Endothelial cell of umbilical vein (primary cell): ENCODE measurements around the gene MAEA. TPM values are rescaled to one million over a fixed set of nuclear protein-coding genes. Genes with fewer than 3 reads are reported as not detected.

Experiments used
- BruUV-seq: library from RNA; stranded (reverse); fragments of 400-500 nt; replicated peaks from 2 replicates; lab custom pipeline; 2021; lab: Mats Ljungman, UMichigan
- CTCF ChIA-PET: fragments of 300-600, 350-600 bp; sonication (Branson Sonifier 250); formaldehyde crosslinking; loops from one replicate; lab custom pipeline; 2021; ENCODE audit warnings: antibody characterized with exemption, inconsistent platforms; lab: Charles Lee
- POLR2A ChIA-PET: fragments of 300-600, 350-600 bp; sonication (Branson Sonifier 250); formaldehyde crosslinking; loops from one replicate; lab custom pipeline; 2021; ENCODE audit warnings: antibody characterized with exemption, inconsistent platforms; lab: Charles Lee
- DNase-seq: peaks from one replicate; pipeline ENCODE4 v3.0.0-alpha.2; 2011; ENCODE audit warnings: low read depth, low spot score
- FAIRE-seq: peaks from 2 replicates; lab custom pipeline; 2011; peaks lifted over from hg19 to GRCh38; lab: Jason Lieb, UNC
- H2AFZ ChIP-seq: 2 replicates; pipeline ENCODE4 v1.6.0; 2012; ENCODE audit warnings: low read depth, low read length, control low read depth, inconsistent platforms
- H3K27ac ChIP-seq: 2 replicates; pipeline ENCODE4 v1.5.1; 2011; ENCODE audit warnings: low read depth, mild to moderate bottlenecking, control low read depth, low read length, moderate library complexity; ENCODE audit not compliant: insufficient read depth
- H3K27me3 ChIP-seq, 2 experiments: 2 replicates each; pipeline versions ENCODE4 v1.6.0 to v1.6.1; 2011; ENCODE audit warnings: low read length in 2 of 2, mixed read lengths in 1 of 2; ENCODE audit not compliant: control insufficient read depth in 2 of 2, insufficient read depth in 2 of 2
- H3K36me3 ChIP-seq, 2 experiments: 2 replicates in 1 of 2; 3 replicates in 1 of 2; pipeline ENCODE4 v1.5.1; 2011; ENCODE audit warnings: low read length in 2 of 2, mild to moderate bottlenecking in 1 of 2, moderate library complexity in 1 of 2; ENCODE audit not compliant: control insufficient read depth in 2 of 2, insufficient read depth in 2 of 2; ENCODE audit errors: extremely low read depth in 1 of 2
- H3K4me1 ChIP-seq: 3 replicates; pipeline ENCODE4 v1.5.1; 2011; ENCODE audit warnings: mild to moderate bottlenecking, low read length; ENCODE audit not compliant: control insufficient read depth, insufficient read depth; ENCODE audit errors: extremely low read depth
- H3K4me2 ChIP-seq: 2 replicates; pipeline ENCODE4 v1.6.1; 2011; ENCODE audit warnings: low read length, control low read depth, mixed read lengths; ENCODE audit not compliant: insufficient read depth
- H3K4me3 ChIP-seq, 3 experiments: fragments of 200-600 bp in 1 of 3; sonication (generic), shearing (Covaris generic) in 1 of 3; replicated peaks in 1 of 3; 2 replicates each; pipeline ENCODE4 v1.5.1; 2011 to 2016; ENCODE audit warnings: control low read depth in 3 of 3, low read length in 3 of 3, mild to moderate bottlenecking in 2 of 3, inconsistent platforms in 1 of 3, low read depth in 1 of 3, moderate library complexity in 1 of 3; ENCODE audit not compliant: insufficient read depth in 1 of 3
- H3K79me2 ChIP-seq: 2 replicates; pipeline ENCODE4 v1.6.0; 2012; ENCODE audit warnings: low read length, inconsistent platforms; ENCODE audit not compliant: control insufficient read depth, insufficient read depth
- H3K9ac ChIP-seq: replicated peaks from 2 replicates; pipeline ENCODE3; 2011; ENCODE audit warnings: low read length, control low read depth; ENCODE audit not compliant: insufficient read depth; ENCODE audit errors: extremely low read depth
- H3K9me1 ChIP-seq: replicated peaks from 3 replicates; pipeline ENCODE4 v1.6.0; 2011; ENCODE audit warnings: mild to moderate bottlenecking, low read length; ENCODE audit not compliant: control insufficient read depth, insufficient read depth; ENCODE audit errors: extremely low read depth
- H3K9me3 ChIP-seq: replicated peaks from 2 replicates; pipeline ENCODE4 v1.5.1; 2012; ENCODE audit warnings: low read length, inconsistent platforms; ENCODE audit not compliant: control insufficient read depth, insufficient read depth
- H4K20me1 ChIP-seq: replicated peaks from 2 replicates; pipeline ENCODE3; 2011; ENCODE audit warnings: mild to moderate bottlenecking, low read length; ENCODE audit not compliant: control insufficient read depth, insufficient read depth; ENCODE audit errors: extremely low read depth
- CTCF ChIP-seq, 2 donors: IDR thresholded peaks; 1 replicate in 1 of 2; 2 replicates in 1 of 2; pipeline ENCODE4 v1.5.1; 2011; ENCODE audit warnings: low read length in 2 of 2, mild to moderate bottlenecking in 2 of 2, moderate library complexity in 2 of 2, control low read depth in 1 of 2, inconsistent platforms in 1 of 2, low read depth in 1 of 2; ENCODE audit not compliant: insufficient read depth in 1 of 2; ENCODE audit errors: extremely low read depth in 1 of 2
- EZH2 ChIP-seq: IDR thresholded peaks from 2 replicates; pipeline ENCODE4 v1.6.1; 2012; ENCODE audit warnings: borderline replicate concordance, low read depth, mild to moderate bottlenecking, moderate library complexity, low read length, inconsistent platforms; ENCODE audit not compliant: severe bottlenecking
- FOS ChIP-seq: IDR thresholded peaks from 2 replicates; pipeline ENCODE4 v1.6.1; 2011; ENCODE audit warnings: mild to moderate bottlenecking, low read length, moderate library complexity, borderline replicate concordance; ENCODE audit not compliant: insufficient read depth
- GATA2 ChIP-seq: IDR thresholded peaks from 2 replicates; pipeline ENCODE4 v1.7.0; 2011; ENCODE audit warnings: low read depth, mild to moderate bottlenecking, moderate library complexity, mixed read lengths, low read length; ENCODE audit not compliant: insufficient read length, insufficient read depth
- JUN ChIP-seq: IDR thresholded peaks from 2 replicates; pipeline ENCODE4 v1.6.1; 2011; ENCODE audit warnings: borderline replicate concordance, low read depth; ENCODE audit not compliant: insufficient read length, insufficient read depth
- MYC ChIP-seq: IDR thresholded peaks from one replicate; pipeline ENCODE4 v1.6.1; 2011; ENCODE audit warnings: mild to moderate bottlenecking, low read depth, low read length
- POLR2A ChIP-seq: IDR thresholded peaks from 2 replicates; pipeline ENCODE4 v1.6.1; 2012; ENCODE audit warnings: low read depth, mild to moderate bottlenecking, control low read depth, low read length
- POLR2AphosphoS5 ChIP-seq: IDR thresholded peaks from 2 replicates; pipeline ENCODE4 v1.6.1; 2012; ENCODE audit warnings: low read depth, mild to moderate bottlenecking, control low read depth, low read length, moderate library complexity; ENCODE audit not compliant: insufficient read depth
- dilution Hi-C: fragments of 300-500 bp; cut with MboI; formaldehyde crosslinking; loops from one replicate; pipeline ENCODE4 v1.15.0; 2019; ENCODE audit warnings: low sequenced_read_pairs; ENCODE audit not compliant: extremely low pct_ligation_motif_present
- intact Hi-C: fragments of 100-400 bp; cut with micrococcal nuclease; formaldehyde crosslinking; loops from one replicate; pipeline ENCODE4 v1.10.0; 2022
- polyA plus RNA-seq, 4 experiments: library from polyadenylated mRNA; depleted of rRNA in 3 of 4; stranded (reverse) in 3 of 4; unstranded in 1 of 4; fragments of >200 nt; gene quantifications; 2 replicates each; pipeline versions ENCODE4 v1.2.1 to v1.2.3, GENCODE V29; 2011 to 2012; ENCODE audit warnings: missing spikeins in 1 of 4
- total RNA-seq: library from RNA; stranded (reverse); gene quantifications from 2 replicates; pipeline ENCODE4 v1.2.3, GENCODE V29; 2021
- TF ChIP-seq, protein P1 (sequence below): IDR thresholded peaks from 2 replicates; pipeline ENCODE4 v1.6.1; 2011; ENCODE audit not compliant: insufficient read depth, insufficient read length

MAEA gene
- total and polyA plus RNA-seq, 2 donors (not counting 3 experiments of a cell fraction or from before 2014, with no cell fraction given): 66.0 to 108 TPM

DNA sequence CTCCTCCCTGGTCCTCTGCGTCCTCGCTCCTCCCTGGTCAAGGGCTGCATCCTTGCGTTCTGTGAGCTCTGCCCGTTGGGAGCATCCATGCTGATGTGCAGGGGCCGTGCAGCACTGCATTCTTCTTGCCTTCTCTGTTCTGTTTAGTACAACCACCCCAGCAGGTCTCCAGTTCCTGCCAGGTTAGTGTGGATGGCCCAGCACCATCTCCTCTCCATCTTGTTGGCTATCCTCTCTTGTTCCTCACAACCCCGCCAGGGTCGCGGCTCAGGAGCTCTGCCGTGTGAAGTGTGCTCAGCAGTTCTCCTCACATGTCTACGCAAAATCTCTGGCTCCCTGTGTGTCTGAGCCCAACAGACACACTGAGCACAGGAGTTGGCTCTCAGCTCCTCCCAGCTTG is 10.4 kb upstream of the MAEA start:
- POLR2A ChIA-PET: no interaction called here
- Histone ChIP-seq H3K79me2 (no peaks in the 10 kb centered on the region), H3K4me1 (no peaks in the 10 kb centered on the region), H3K4me3 (no peak overlapping the region), H3K9me3 (no peaks in the 10 kb centered on the region), H3K9me1 (no peaks in the 10 kb centered on the region), H3K9ac (no peak overlapping the region), H3K27me3 (no peaks in the 10 kb centered on the region), H4K20me1 (no peaks in the 10 kb centered on the region), H3K4me2 (no peak overlapping the region), H3K27ac (no peak overlapping the region), H2AFZ (no peak overlapping the region), H3K36me3 (no peaks in the 10 kb centered on the region)
- dilution Hi-C loops: no loop called here
- BruUV-seq: no TSS peak
- FAIRE-seq (no peak), DNase-seq (no peak)
- intact Hi-C loops: no loop called here
- CTCF ChIA-PET: interaction anchor here (0.5 kb wide), 1 partner anchor 66 kb away, joined by 3 read pairs; no protein-coding TSS in a partner anchor
- TF ChIP-seq MYC: no peak
- no peak for TF ChIP-seq EZH2
- TF ChIP-seq POLR2A: no peak
- TF ChIP-seq, protein P1, sequence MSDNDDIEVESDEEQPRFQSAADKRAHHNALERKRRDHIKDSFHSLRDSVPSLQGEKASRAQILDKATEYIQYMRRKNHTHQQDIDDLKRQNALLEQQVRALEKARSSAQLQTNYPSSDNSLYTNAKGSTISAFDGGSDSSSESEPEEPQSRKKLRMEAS: no peak
- TF ChIP-seq JUN: no peak
- no peak for TF ChIP-seq POLR2AphosphoS5
- no peak for TF ChIP-seq CTCF (IDR thresholded peaks at IDR 0.05; ENCODE audit: extremely low read depth in 1 of 2, insufficient read depth in 1 of 2, low read depth in 1 of 2, low read length in 2 of 2)
- TF ChIP-seq FOS: no peak
- TF ChIP-seq GATA2: no peak
